HG03066 (cell line): Measurements from ENCODE around the gene LAMC3.

Experiments
- ATAC-seq: cut with Tn5 transposase; IDR thresholded peaks from one replicate; pipeline ENCODE4 v1.9.1; 2021; ENCODE audit warnings: low read depth; ENCODE audit not compliant: unreplicated experiment

LAMC3 gene

GRCh38 chr9:131008909-131009618 lies at the start of gene LAMC3:
Gene LAMC3, plus strand, starts transcription at chr9:131009174. Its CDS starts 41 bp downstream, at chr9:131009215.
- no peak for ATAC-seq

- no peak for ATAC-seq
Observed at GRCh38 chr9:130959809-130960334, 49.1 kb upstream of the LAMC3 start.

- ATAC-seq: no peak
Observed at GRCh38 chr9:130960522-130961378, 48.2 kb upstream of the LAMC3 start.

- ATAC-seq: no peak
Observed at GRCh38 chr9:130961511-130962300, 47.3 kb upstream of the LAMC3 start.

- ATAC-seq: no peak
Observed at GRCh38 chr9:130962418-130963316, 46.3 kb upstream of the LAMC3 start.

- no peak for ATAC-seq
Observed at GRCh38 chr9:130963337-130963908, 45.6 kb upstream of the LAMC3 start.

- no peak for ATAC-seq
Observed at GRCh38 chr9:130963916-130964315, 45.1 kb upstream of the LAMC3 start.

- ATAC-seq: no peak
Observed at GRCh38 chr9:130965680-130966079, 43.3 kb upstream of the LAMC3 start.

GRCh38 chr9:130970052-130970451 lies 38.9 kb upstream of the LAMC3 start:
- ATAC-seq: no peak

GRCh38 chr9:130970855-130971254 lies 38.1 kb upstream of the LAMC3 start:
- ATAC-seq: no peak

GRCh38 chr9:130971294-130971849 lies 37.6 kb upstream of the LAMC3 start:
- no peak for ATAC-seq

- no peak for ATAC-seq
Observed at GRCh38 chr9:130972277-130972956, 36.6 kb upstream of the LAMC3 start.

GRCh38 chr9:130972957-130973685 lies 35.9 kb upstream of the LAMC3 start:
- ATAC-seq: no peak

- no peak for ATAC-seq
Observed at GRCh38 chr9:130973686-130974281, 35.2 kb upstream of the LAMC3 start.

GRCh38 chr9:130974697-130975096 lies 34.3 kb upstream of the LAMC3 start:
- ATAC-seq: no peak

- ATAC-seq: no peak
Observed at GRCh38 chr9:130975156-130975555, 33.8 kb upstream of the LAMC3 start.
